Nucleus accumbens (tissue), 56 donors: ENCODE measurements around the gene ASB2.

Source experiments
- DNase-seq, 56 donors: peaks; one replicate each; lab custom pipeline; 2025; lab: John Stamatoyannopoulos, UW

ASB2 gene

GRCh38 chr14:93891756-93892504, 84.4 kb downstream of the ASB2 start:
- DNase-seq, result no peak

GRCh38 chr14:93889739-93890483, 86.5 kb downstream of the ASB2 start:
- DNase-seq, result no peak

- no peak for DNase-seq
Observed at GRCh38 chr14:93888995-93889394, 87.4 kb downstream of the ASB2 start.

GRCh38 chr14:93884950-93885349, 91.4 kb downstream of the ASB2 start:
- DNase-seq, result no peak
